Liver (tissue), 9 donors: ENCODE results near the gene TTYH2. TPM values are rescaled to one million over a fixed set of nuclear protein-coding genes. Genes with fewer than 3 reads are reported as not detected.
A peak's percentile ranks its signal among the peaks of the same experiment; 100 is the strongest.

Source experiments
- DNase-seq: peaks from one replicate; pipeline ENCODE4 v3.0.0-alpha.2; 2017; ENCODE audit warnings: low spot score
- H3K27ac ChIP-seq, 2 donors: one replicate each; pipeline ENCODE4 v1.7.0; 2013; ENCODE audit warnings: inconsistent platforms in 2 of 2, low read length in 2 of 2, control low read depth in 1 of 2, low read depth in 1 of 2, mild to moderate bottlenecking in 1 of 2
- H3K27me3 ChIP-seq, 4 donors: one replicate each; pipeline versions ENCODE4 v1.6.1 to v1.7.0; 2013; ENCODE audit warnings: low read length in 3 of 4, inconsistent platforms in 1 of 4, mild to moderate bottlenecking in 1 of 4, moderate library complexity in 1 of 4; ENCODE audit not compliant: control insufficient read depth in 4 of 4, insufficient read depth in 4 of 4
- H3K36me3 ChIP-seq, 4 donors: one replicate each; pipeline versions ENCODE4 v1.6.1 to v1.7.0; 2013; ENCODE audit warnings: low read length in 3 of 4, mild to moderate bottlenecking in 3 of 4, low read depth in 1 of 4, moderate library complexity in 1 of 4; ENCODE audit not compliant: control insufficient read depth in 4 of 4, insufficient read depth in 3 of 4
- H3K4me1 ChIP-seq, 4 donors: one replicate each; pipeline versions ENCODE4 v1.6.1 to v1.7.0; 2013; ENCODE audit warnings: low read length in 3 of 4, mild to moderate bottlenecking in 3 of 4, moderate library complexity in 1 of 4; ENCODE audit not compliant: control insufficient read depth in 4 of 4, insufficient read depth in 4 of 4
- H3K4me3 ChIP-seq, 3 donors: one replicate each; pipeline versions ENCODE4 v1.6.1 to v1.7.0; 2013; ENCODE audit warnings: low read length in 3 of 3, control low read depth in 1 of 3, low read depth in 1 of 3, mild to moderate bottlenecking in 1 of 3
- H3K9ac ChIP-seq, 2 donors: one replicate each; pipeline ENCODE4 v1.7.0; 2013; ENCODE audit warnings: low read length in 2 of 2, mild to moderate bottlenecking in 2 of 2, moderate library complexity in 2 of 2, control low read depth in 1 of 2, low read depth in 1 of 2
- H3K9me3 ChIP-seq, 4 donors: one replicate each; pipeline versions ENCODE4 v1.6.1 to v1.7.0; 2013; ENCODE audit warnings: low read length in 3 of 4; ENCODE audit not compliant: control insufficient read depth in 4 of 4
- ATF3 ChIP-seq: IDR thresholded peaks from 2 replicates; pipeline ENCODE4 v1.6.1; 2016; ENCODE audit warnings: antibody characterized with exemption
- CTCF ChIP-seq: fragments of 150-350 bp; IDR thresholded peaks from 2 replicates; pipeline ENCODE4 v1.5.1; 2017; ENCODE audit warnings: improper control_type of control experiment, low read depth, low read length; ENCODE audit not compliant: missing input control
- EGR1 ChIP-seq, 2 donors: IDR thresholded peaks; 2 replicates each; pipeline ENCODE4 v1.6.1; 2016 to 2018; ENCODE audit warnings: antibody characterized with exemption in 2 of 2, low read depth in 2 of 2
- FOXA1 ChIP-seq: IDR thresholded peaks from 2 replicates; pipeline ENCODE4 v1.6.1; 2016; ENCODE audit warnings: antibody characterized with exemption
- FOXA2 ChIP-seq: IDR thresholded peaks from 2 replicates; pipeline ENCODE4 v1.6.1; 2016; ENCODE audit warnings: antibody characterized with exemption
- GABPA ChIP-seq, 2 donors: IDR thresholded peaks in 1 of 2; conservative IDR thresholded peaks in 1 of 2; 2 replicates each; pipeline ENCODE4 v1.6.1; 2016; ENCODE audit warnings: antibody characterized with exemption in 2 of 2, mild to moderate bottlenecking in 1 of 2, moderate library complexity in 1 of 2
- HNF4A ChIP-seq, 2 donors: conservative IDR thresholded peaks; 2 replicates each; pipeline ENCODE4 v1.6.1; 2016; ENCODE audit warnings: antibody characterized with exemption in 2 of 2, mild to moderate bottlenecking in 2 of 2
- HNF4G ChIP-seq: IDR thresholded peaks from 2 replicates; pipeline ENCODE4 v1.6.1; 2016; ENCODE audit warnings: antibody characterized with exemption
- JUND ChIP-seq, 2 donors: IDR thresholded peaks; 2 replicates each; pipeline ENCODE4 v1.6.1; 2016; ENCODE audit warnings: antibody characterized with exemption in 2 of 2
- NR2F2 ChIP-seq: IDR thresholded peaks from 2 replicates; pipeline ENCODE4 v1.6.1; 2016; ENCODE audit warnings: antibody characterized with exemption
- RAD21 ChIP-seq, 2 donors: IDR thresholded peaks; 2 replicates each; pipeline ENCODE4 v1.6.1; 2016; ENCODE audit warnings: antibody characterized with exemption in 2 of 2, mild to moderate bottlenecking in 2 of 2
- RXRA ChIP-seq, 2 donors: IDR thresholded peaks; 2 replicates each; pipeline ENCODE4 v1.6.1; 2017 to 2018; ENCODE audit warnings: antibody characterized with exemption in 2 of 2, mild to moderate bottlenecking in 1 of 2
- SP1 ChIP-seq: IDR thresholded peaks from 2 replicates; pipeline ENCODE4 v1.6.1; 2018; ENCODE audit warnings: antibody characterized with exemption, mild to moderate bottlenecking
- TAF1 ChIP-seq: conservative IDR thresholded peaks from 2 replicates; pipeline ENCODE4 v1.6.1; 2016; ENCODE audit warnings: antibody characterized with exemption, mild to moderate bottlenecking
- YY1 ChIP-seq: IDR thresholded peaks from 2 replicates; pipeline ENCODE4 v1.6.1; 2016; ENCODE audit warnings: antibody characterized with exemption, mild to moderate bottlenecking
- ZBTB33 ChIP-seq: IDR thresholded peaks from 2 replicates; pipeline ENCODE4 v1.6.1; 2016; ENCODE audit warnings: antibody characterized with exemption
- WGBS: extraction: QIAGEN DNeasy Blood & Tissue Kit; methylation state at CpG from one replicate; pipeline ENCODE4 v1.1.7; 2013; 5-methylcytosine and 5-hydroxymethylcytosine counted together
- polyA plus RNA-seq, 2 donors: library from polyadenylated mRNA; stranded (reverse) in 1 of 2; unstranded in 1 of 2; fragments of 200-250 nt in 1 of 2; fragments of >200 nt in 1 of 2; fragmentation: Nextera tagmentation in 1 of 2; extraction: Ambion mirVana in 1 of 2; gene quantifications; one replicate each; pipeline versions ENCODE4 v1.2.1 to v1.2.3, GENCODE V29; 2013 to 2015
- total RNA-seq, 2 donors: library from RNA; depleted of rRNA; stranded (reverse); fragments of >200 nt; gene quantifications; one replicate each; pipeline ENCODE4 v1.2.3, GENCODE V29; 2014
- TF ChIP-seq, protein P1 (sequence below): IDR thresholded peaks from 2 replicates; pipeline ENCODE4 v1.6.1; 2016; ENCODE audit warnings: antibody characterized with exemption
- TF ChIP-seq, protein P2 (sequence below): IDR thresholded peaks from 2 replicates; pipeline ENCODE4 v1.6.1; 2016; ENCODE audit warnings: antibody characterized with exemption, mild to moderate bottlenecking
- donor health status: healthy.
- donor health status: healthy.
- donor health status: healthy.
- donor health status: healthy.
- donor health status: healthy.

Gene TTYH2
- total and polyA plus RNA-seq, 4 donors, result 0.40 to 2.4 (median 0.99) TPM

DNA sequence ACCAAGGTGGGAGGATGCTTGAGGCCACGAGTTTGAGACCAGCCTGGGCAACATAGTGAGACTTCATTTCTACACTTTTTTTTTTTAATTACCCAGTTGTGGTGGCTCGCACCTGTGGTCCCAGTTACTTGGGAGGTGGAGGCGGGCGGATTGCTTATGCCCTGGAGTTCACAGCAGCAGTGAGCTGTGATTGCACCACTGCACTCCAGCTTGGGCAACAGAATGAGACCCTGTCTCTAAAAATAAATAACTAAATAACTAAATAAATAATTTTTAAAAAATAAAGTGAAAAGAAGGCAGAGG, 70.0 kb downstream of the TTYH2 start (continued):
- no peak for TF ChIP-seq SP1
- TF ChIP-seq RXRA (IDR thresholded peaks at IDR 0.05), result no peak
- no peak for TF ChIP-seq NR2F2

- TF ChIP-seq ATF3 (no peak), NR2F2 (no peak), SP1 (no peak), EGR1 (IDR thresholded peaks at IDR 0.05; ENCODE audit: low read depth in 2 of 2) (no peak), YY1 (no peak), TAF1 (no peak), ZBTB33 (no peak), JUND (IDR thresholded peaks at IDR 0.05) (no peak), RXRA (IDR thresholded peaks at IDR 0.05) (no peak), HNF4A (conservative IDR thresholded peaks at IDR 0.05) (no peak), GABPA (IDR thresholded peaks at IDR 0.05 in 1 of 2, conservative IDR thresholded peaks at IDR 0.05 in 1 of 2) (no peak), FOXA1 (no peak), FOXA2 (no peak), CTCF (no peak), RAD21 (IDR thresholded peaks at IDR 0.05) (no peak), HNF4G (no peak)
- TF ChIP-seq, protein P1, sequence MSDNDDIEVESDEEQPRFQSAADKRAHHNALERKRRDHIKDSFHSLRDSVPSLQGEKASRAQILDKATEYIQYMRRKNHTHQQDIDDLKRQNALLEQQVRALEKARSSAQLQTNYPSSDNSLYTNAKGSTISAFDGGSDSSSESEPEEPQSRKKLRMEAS, result no peak
- TF ChIP-seq, protein P2, sequence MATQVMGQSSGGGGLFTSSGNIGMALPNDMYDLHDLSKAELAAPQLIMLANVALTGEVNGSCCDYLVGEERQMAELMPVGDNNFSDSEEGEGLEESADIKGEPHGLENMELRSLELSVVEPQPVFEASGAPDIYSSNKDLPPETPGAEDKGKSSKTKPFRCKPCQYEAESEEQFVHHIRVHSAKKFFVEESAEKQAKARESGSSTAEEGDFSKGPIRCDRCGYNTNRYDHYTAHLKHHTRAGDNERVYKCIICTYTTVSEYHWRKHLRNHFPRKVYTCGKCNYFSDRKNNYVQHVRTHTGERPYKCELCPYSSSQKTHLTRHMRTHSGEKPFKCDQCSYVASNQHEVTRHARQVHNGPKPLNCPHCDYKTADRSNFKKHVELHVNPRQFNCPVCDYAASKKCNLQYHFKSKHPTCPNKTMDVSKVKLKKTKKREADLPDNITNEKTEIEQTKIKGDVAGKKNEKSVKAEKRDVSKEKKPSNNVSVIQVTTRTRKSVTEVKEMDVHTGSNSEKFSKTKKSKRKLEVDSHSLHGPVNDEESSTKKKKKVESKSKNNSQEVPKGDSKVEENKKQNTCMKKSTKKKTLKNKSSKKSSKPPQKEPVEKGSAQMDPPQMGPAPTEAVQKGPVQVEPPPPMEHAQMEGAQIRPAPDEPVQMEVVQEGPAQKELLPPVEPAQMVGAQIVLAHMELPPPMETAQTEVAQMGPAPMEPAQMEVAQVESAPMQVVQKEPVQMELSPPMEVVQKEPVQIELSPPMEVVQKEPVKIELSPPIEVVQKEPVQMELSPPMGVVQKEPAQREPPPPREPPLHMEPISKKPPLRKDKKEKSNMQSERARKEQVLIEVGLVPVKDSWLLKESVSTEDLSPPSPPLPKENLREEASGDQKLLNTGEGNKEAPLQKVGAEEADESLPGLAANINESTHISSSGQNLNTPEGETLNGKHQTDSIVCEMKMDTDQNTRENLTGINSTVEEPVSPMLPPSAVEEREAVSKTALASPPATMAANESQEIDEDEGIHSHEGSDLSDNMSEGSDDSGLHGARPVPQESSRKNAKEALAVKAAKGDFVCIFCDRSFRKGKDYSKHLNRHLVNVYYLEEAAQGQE, result no peak
- Histone ChIP-seq H3K9ac (no peak overlapping the region), H3K27ac (no peak overlapping the region), H3K4me3 (no peak overlapping the region), H3K27me3 (no peaks in the 10 kb centered on the region), H3K9me3 (no peaks in the 10 kb centered on the region), H3K36me3 (no peaks in the 10 kb centered on the region), H3K4me1 (no peaks in the 10 kb centered on the region)
- 85% methylated on average over 14 of the region's 14 CpGs for WGBS
- peak; percentile 70 for DNase-seq
These were observed 73.7 kb downstream of the TTYH2 start for GRCh38 chr17:74287031-74287602.
